GM19468 (cell line): ENCODE measurements around the gene DNAJB1.
A peak's percentile ranks its signal among the peaks of the same experiment; 100 is the strongest.

Experiments
- ATAC-seq: cut with Tn5 transposase; IDR thresholded peaks from one replicate; pipeline ENCODE4 v1.9.1; 2021; ENCODE audit warnings: mild to moderate bottlenecking, moderate library complexity, moderate number of reproducible peaks; ENCODE audit not compliant: unreplicated experiment; ENCODE audit errors: extremely low read depth

DNAJB1 gene

DNA sequence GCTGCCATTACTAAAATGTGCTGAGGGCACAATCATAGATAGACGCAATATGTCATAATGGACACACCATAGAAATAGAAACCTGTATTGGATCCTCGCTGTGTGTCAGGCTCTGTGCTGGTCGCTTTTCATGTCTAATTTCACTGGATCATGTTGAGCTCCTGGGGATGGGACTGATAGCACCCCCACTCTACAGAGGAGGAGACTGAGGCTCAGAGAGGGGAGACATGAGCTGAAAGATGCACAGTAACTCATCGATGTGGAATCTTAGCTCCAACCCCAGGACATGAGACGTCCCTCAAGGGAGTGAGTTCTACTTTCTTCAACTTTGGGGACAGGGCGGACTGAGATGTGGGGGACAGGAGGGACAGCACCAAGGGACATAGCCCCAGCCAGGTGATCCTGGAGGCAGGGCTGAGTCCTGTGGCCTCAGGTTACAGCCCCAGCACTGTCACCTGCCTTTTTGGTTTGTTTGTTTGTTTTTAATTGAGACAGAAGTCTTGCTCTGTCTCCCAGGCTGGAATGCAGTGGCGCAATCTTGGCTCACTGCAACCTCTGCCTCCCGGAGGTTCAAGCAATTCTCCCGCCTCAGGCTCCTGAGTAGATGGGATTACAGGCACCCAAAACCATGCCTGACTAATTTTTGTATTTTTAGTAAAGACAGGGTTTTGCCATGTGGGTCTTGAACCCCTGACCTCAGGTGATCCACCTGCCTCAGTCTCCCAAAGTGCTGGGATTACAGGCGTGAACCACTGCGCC, 15.7 kb downstream of the DNAJB1 start:
- no peak for ATAC-seq

DNA sequence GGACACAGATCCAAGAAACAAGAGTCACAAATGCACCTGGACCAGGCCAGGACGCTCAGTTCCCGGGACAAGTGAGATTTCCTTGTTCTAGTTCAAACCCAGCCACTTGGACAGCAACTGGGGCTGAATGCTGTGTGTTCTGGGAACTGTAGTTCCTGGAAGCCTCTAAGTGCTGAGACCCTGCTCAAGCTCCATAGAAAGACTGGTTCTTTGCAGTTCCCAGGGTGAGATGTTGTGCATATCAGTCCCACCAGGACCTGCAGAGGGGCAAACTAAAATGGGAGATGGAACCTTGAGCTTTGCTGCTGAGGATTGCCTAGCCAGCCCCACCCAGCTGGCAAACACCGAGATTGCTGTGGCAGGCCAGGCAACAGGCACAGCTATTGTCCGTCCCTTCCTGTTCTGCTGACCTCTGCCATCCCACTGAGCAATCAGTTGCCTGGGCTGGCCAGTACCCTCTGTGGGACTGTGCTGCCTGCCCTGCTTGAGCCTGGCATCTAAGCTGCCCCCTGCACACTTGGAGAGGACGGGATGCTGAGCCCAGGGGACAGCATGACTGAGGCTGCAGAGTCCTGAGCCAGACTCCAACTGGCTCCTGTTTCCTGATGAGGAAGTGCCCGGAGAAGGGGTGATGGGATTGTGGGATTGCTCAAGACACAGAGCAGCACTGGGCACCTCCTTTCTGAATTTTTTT, 20.8 kb downstream of the DNAJB1 start:
- ATAC-seq = no peak

DNA sequence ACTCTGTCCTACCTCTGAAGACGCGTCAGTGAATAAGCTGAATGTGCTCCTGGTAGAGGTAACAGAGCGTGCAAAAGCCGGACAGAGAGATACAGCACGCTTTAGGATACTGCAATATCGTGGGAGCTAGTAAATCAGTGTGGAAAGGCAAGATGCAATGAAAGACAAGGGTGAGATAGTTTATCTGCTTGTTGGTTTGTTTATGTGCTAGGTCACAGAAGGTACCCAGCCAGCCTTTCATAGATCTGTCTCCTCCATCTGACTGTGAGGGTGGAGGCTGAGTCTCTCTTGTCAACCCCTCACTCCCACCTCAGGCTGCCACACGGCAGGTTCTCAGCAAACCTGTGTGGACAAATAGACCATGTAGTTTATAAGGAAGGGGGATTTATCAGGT, 21.4 kb downstream of the DNAJB1 start:
- ATAC-seq = no peak

DNA sequence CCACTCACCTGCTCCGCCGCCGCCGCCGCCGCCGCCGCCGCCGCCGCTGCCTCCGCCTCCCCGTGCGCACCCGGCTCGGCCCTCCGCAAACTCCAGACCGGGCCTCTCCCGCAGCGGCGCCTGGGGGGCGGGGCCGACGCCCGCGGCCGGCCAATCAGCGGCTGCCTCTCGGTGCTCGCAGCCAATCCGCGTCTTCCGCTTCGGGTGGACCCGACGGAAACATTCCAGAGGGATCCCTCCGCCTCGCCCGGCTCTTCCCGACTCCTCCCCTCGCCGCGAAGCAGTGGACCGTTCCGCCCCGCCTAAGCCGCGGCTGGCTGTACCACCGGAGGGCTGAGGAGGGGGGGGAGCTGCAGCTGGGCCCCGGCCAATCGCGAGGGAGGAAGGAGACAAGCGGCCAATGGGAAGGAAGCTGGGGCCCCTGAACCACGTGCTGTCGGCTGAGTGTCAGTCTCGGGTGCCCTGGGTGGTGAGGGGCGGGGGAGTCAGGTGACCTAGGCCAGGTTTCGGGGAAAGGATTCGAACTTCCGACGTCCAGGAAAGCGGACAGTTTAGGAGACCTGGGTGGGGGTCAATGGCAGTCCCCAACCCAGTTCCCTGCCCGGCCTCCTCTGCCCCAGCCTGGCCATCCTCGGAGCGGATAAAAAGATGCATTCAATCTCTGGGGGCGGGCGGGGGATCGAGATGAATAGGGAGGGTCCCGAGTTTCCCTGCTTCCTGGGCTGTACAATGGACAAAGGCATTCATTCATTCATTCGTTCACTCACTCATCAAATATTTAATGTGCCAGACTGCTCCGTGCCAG, 22.0 kb downstream of the DNAJB1 start, which contains the start of gene GIPC1:
Gene GIPC1 (minus strand): TSS at position 99 of the 805 bp plus-strand sequence. CDS start 13,151 bp downstream, outside the sequence.
- peak; percentile 52 for ATAC-seq

DNA sequence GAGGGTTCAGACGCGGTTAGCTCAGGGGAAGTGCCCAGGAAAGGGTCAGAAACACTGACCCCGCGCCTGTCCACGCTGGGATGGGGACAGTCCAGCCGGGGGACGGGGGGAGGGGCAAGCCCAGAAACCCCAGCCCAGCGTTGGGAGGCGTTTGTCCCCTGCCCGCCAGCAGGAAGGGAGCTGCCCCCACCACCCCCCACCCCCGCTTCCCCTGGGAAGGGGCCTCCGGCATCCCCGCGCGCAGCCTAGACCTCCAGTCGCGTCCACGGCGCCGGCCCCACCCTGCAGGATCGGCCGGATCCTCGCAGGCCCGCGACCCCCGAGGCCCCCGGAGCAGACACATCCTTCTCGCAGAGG, 22.5 kb downstream of the DNAJB1 start:
- no peak for ATAC-seq

DNA sequence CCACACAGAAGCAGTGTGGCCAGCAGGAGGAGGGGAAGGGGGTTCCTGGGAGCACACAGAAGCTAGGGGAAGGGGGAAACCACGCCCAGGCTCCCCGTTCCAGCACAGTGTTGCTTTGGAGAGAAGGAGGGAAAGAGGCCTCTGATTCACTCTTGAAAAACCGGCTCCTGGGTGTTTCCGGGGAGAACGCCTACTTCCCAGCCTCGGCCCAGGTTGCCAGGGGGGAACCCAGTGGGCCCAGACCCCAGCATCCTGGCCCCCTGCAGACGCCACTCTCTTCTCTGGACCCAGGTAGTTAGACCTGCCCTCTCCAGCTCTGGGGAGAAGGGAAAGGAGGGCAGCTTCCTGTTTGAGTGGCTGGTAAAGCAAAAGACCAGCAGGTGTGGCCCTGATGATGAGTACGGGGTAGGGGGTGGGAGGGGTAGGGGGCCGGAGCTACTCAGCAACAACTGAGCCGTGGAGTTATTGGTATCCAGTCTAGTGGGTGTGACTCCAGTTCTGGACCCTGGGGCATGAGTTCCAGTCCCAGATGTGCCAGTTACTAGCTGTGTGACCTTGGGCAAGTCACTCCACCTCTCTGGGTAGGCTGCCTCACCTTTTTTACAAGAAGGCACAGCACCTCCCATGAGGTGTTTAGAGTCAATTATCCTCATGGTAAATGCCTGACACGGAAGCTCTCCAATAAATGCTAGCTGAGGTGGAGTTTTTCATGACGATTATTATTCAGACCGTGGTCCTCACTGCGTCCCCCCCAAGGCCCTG, 23.1 kb downstream of the DNAJB1 start:
- no peak for ATAC-seq

DNA sequence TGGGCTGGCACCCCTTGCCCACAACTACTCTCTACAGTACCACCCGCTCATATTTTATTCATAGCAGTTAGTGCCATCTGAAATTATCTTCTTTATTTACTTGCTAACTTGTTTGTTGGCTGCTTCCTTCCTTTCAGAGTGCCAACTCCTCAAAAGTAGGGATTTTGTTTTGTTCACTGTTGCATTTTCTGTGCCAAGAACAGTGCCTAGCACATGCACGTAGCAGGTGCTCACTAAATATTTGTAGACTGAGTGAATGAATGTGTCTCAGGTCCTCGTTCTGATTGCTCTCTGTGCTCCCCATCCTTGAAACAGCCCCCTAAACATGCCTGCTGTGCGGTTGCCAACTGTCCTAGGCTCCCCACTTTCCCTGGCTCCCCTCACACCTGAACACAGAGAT, 23.8 kb downstream of the DNAJB1 start:
- ATAC-seq = no peak

DNA sequence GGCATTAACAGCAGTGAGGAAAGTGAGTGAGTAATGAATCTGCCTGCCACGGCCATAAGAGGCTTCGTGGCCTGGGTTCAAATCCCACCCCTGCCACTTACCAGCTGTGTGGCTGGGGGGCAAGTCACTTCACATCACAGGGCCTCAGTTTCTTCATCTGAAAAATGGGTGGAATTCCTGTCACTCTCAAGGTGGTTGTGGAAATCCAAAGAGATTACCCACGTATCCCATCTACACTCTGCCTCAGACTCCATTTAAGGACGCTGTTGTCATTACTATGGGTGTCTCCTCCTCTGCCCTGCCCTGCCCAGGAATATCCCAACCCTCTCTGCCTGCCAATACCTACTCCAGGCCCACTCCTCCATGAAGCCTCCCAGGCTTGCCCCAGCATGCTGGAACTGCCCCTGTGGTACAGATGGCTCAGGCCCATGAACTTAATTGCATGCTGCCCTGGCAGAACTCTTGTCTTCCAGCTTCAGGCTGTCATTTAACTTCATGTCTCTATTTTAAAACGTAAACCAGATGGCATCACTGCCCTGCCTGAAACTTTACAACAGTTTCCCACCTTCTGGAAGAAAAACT, 25.4 kb downstream of the DNAJB1 start:
- no peak for ATAC-seq

DNA sequence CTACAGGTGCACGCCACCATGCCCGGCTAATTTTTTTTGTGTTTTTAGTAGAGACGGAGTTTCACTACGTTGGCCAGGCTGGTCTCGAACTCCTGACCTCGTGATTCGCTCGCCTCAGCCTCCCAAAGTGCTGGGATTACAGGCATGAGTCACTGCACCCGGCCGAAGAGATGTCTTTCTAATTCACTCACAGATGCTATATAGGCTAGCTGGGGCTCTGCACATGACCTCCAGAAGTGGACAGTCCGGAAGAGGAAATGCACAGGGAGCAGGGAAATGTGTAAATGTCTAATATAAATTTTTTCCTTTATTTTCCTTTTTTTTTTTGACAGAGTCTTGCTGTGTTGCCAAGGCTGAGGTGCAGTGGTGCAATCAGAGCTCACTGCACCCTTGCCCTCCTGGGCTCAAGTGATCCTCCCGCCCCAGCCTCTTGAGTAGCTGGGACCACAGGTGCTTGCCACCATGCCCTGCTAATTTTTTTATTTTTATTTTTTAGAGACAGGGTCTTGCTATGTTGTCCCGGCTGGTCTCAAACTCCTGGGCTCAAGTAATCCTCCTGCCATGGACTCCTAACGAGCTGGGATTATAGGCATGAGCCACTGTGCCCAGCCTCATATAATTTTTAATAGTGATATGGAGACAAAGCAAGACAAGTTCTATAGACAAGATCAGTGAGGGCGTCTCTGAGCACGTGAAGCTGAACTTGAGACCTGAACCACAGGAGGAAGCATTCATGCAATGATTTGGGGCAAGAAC, 30.6 kb downstream of the DNAJB1 start:
- ATAC-seq = no peak

DNA sequence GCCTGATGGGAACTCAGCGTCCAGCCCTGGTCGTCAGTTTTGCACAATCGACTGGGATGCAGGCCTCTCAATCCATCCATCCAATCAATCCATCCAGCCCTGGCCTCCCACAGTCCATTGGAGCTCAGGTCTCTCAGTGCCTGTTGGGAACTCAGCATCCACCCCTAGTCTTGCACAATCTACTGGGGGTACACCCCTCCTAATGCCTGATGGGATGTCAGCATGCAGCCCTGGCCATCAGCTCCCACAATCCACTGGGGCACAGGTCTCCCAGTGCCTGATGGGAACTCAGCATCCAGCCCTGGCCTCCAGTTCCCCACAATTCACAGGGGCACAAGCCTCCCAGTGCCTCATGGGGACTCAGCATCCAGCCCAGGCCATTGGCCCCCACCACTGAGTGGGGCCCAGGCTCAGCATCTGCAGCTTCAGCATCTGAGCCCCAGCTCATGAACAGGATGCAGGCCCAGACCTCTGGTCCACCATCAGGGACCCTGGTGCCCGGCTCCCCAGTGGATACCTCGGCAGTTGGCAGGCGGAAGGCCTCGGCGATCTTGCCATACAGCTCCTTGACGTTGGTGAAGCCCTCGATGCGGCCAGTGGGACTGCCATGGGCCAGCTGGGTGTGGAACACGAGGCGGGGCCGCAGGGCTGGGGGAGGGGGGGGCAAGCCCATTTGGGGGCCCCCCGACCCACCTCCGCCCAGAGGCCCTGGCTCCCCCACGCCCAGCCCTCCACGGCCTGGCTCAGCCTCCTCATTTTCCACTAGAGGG, 35.8 kb downstream of the DNAJB1 start:
- ATAC-seq = no peak

DNA sequence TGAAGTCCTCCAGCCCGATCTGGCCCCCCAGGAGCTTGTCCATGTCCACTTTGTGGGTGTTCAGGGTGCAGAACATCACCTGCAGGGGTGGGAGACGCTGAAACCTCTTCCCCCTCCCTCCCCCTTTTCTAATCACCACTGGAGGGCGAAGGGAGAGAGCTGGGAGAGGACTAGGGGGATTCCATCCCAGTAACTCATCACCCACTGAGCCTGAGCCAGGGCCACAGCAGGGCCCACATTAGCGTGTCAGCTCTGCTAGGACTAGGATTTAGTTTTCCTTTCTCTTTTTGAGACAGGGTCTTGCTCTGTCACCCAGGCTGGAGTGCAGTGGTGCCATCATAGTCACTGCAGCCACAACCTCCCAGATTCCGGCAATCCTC, 37.5 kb downstream of the DNAJB1 start:
- no peak for ATAC-seq

DNA sequence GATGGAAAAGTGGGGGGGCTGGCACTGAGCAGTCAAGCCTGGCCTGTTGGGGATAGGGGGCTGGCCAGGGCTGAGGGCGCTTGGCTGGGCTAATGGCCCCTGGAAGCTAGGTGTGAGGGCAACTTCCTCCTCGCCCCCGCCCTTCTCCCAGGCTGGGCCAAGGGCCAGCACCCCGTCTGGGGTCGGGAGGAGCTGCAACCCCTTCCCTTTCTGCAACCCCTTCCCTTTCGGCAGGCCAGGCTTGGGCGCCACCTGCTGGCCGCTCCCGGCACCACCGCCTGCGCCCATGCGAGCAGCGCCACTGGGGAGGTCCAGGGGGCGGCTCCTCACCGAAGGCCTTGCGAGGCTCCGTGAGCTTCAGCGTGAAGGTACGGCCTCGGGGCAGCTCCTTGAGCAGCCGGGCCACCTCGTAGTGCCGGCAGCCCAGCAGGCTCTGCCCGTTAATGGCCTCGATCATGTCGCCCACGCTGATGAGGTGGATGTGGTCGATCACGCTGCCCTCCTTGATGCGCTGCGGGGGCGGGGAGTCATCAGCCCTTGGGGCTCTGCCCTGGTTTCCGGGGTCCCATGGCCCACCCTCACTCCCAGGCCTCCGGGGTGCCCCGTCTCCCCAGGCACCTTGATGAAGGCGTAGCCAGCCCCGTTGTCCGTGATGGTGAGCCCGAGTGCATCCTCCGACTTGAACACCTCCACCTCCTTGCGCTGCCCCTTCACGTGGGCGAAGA, 38.1 kb downstream of the DNAJB1 start:
- ATAC-seq = no peak

DNA sequence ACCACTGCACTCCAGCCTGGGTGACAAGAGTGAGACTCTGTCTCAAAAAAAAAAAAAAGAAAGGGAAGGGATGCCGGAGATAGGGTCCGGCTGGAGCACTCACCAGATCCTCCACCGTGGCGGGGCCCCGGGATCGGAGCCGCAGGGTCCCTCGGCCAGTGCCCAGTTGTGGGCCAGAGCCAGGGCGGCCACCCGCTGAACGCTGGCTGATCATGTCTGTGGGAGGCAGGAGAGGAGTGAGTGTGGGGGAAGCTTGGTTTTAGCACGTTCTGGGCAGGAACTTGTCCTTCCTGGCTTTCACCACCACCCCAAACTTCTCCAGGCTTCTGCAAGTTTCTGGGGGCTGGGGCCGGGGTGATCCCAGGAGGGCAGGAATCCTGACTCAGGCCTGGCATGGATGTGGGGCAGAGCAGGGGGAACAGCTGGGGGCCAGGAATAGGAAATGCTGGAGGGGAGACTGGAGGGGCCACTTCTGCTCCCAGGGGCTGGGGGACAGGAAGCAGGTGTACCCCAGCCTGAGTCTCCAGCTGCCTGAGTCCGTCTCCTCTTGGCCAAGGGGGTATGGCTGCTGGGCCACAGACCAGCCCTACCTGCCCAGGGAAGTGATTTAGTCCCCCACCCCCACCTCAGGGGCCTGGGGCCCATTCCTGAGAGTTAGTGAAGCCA, 38.8 kb downstream of the DNAJB1 start:
- ATAC-seq = no peak

DNA sequence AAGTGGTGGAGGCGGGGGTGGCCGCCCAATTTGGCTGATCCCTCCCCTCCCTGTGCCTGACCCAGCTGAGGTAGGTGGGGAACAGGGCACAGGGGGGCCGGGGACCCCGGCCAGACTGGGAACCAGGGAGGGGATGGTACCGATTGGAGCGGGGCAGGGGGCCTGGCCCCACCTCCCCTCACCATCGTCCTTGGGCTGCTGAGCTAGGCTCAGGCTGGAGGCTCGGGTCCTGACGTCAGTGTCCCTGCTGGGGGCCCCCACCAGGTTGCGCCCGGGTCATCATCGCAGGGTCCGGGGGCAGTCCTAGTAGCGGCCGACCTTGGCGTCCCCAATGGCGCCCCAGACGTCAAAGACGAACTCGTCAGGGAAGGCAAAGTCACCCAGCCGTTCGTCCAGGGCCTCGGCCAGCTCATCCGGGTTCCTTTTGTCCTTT, 40.1 kb downstream of the DNAJB1 start:
- no peak for ATAC-seq

DNA sequence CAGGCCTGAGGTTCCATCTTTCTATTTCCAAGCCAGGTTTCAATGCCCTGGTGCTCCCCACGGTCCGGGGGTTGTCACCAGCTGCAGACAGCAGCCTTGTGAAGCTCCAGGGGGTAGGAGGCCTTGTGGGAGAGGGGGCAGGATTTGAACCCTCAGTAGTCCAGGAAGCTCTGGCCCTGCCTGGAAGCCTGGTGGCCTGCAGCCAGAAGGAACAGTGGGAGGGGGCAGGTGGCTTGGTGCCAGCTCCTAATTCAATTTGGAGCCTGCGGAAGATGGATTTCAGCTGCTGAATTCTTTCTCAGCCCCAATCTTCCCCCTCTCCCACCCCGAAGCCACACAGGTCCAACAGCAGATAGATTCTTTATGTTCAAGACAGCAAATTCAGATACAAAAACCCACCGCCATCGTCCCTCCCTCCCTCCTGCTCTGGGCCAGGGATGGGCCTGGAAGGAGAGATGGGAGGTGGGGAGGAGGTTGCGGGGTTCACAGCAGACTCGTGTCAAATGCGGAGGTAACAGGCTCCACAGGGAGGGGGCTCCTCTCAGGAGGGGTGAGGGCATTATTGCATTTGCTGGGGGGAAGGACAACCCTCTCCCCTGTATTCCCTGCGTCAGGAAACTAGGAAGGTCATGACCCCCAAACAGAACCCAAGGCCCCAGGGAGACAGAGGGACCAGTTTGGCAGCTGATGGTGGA, 40.6 kb downstream of the DNAJB1 start:
- no peak for ATAC-seq

DNA sequence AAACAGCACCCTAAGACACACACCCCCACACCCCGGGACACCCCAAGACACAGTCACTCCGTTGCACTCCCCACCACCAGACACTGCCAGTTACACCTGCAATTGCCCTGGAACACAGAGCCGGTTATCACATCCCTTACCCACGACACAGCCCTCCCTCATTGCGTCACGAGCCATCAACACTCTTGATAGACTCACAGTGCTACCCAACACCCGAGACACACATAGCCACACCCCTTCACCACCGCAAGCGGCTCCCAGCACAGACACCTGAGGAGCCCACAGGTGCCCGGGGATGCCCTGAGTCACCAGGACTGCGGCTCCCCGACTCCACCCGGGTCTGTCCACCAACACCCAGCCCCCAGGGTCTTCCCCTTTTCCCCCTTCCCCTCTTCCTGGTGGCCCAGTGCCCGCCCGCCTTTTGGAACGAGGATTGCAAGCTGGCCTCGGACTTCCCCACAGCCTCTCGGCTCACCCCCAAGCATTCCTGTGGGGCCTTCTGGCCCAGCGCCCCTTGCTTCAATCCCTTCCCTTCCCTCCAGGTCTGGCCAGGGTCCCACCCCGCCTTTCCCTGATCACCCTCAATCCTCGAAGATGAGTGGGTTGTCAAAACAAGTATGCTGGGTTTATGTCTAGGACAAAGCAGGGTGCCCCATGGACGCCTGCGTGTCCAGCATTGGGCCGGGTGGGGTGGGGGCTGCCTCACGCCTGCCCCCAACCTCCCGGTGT, 41.4 kb downstream of the DNAJB1 start:
- no peak for ATAC-seq
